Measurements from ENCODE around the gene CLMN. TPM values are rescaled to one million over a fixed set of nuclear protein-coding genes. Genes with fewer than 3 reads are reported as not detected.

CLMN gene
- total RNA-seq, 1 experiment from 2014 or later, result 33.4 TPM

DNA sequence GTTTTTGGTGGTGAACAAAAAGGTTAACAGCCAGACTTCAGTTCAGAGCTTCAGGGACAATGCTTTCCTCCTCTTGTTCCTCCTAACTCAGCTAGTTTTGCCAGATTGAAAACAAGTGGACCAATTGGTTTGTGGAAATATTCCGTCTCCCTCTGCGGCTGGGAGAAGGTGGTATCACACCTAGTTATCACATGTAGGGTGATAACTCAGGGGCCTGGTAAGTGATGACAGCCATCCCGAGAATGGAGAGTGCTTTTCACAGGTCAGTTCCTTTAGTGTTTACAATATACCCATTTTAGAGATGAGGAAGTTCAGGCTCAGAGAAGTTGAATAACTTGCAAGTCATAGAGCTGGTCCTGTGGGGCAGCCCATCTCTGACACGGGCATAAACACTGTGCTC, 101.7 kb downstream of the CLMN start:
- POLR2A ChIA-PET, result no interaction called here
- Histone ChIP-seq H4K20me1 (ENCODE audit: insufficient read depth) (no peaks in the 10 kb centered on the region), H3K9ac (ENCODE audit: low read length) (no peak overlapping the region), H3K36me3 (ENCODE audit: control insufficient read depth in 1 of 2, insufficient read depth in 2 of 2, low read length in 2 of 2) (no peaks in the 10 kb centered on the region), H3K9me2 (ENCODE audit: insufficient read depth) (no peaks in the 10 kb centered on the region), H3K4me1 (ENCODE audit: control insufficient read depth in 1 of 2, insufficient read depth in 2 of 2, low read length in 2 of 2) (no peaks in the 10 kb centered on the region; a peak in 1 of 4 replicates), H3K27me3 (ENCODE audit: insufficient read depth, low read length) (no peaks in the 10 kb centered on the region), H2AFZ (ENCODE audit: low read depth, low read length, poor library complexity, severe bottlenecking) (no peak overlapping the region), H3K9me3 (ENCODE audit: control insufficient read depth in 1 of 2, insufficient read depth in 1 of 2, low read depth in 1 of 2, low read length in 2 of 2) (no peaks in the 10 kb centered on the region), H3K4me3 (replicated peaks in 1 of 2; ENCODE audit: low read depth in 1 of 2, low read length in 2 of 2) (no peak overlapping the region), H3K4me2 (ENCODE audit: low read length) (no peak overlapping the region), H3K79me2 (ENCODE audit: insufficient read depth, low read length) (no peaks in the 10 kb centered on the region), H3K27ac (ENCODE audit: low read depth, low read length) (no peak overlapping the region)
- ATAC-seq (no peak), DNase-seq (ENCODE audit: low read depth, low spot score) (no peak)
- no TSS peak for BruUV-seq (replicated peaks)
- CTCF ChIA-PET, result no interaction called here
- intact Hi-C loops (cut with micrococcal nuclease), result no loop called here
- TF ChIP-seq SP1 (IDR thresholded peaks at IDR 0.05; ENCODE audit: low read depth), result no peak
- TF ChIP-seq JUND (IDR thresholded peaks at IDR 0.05), result no peak
- TF ChIP-seq, protein P1, sequence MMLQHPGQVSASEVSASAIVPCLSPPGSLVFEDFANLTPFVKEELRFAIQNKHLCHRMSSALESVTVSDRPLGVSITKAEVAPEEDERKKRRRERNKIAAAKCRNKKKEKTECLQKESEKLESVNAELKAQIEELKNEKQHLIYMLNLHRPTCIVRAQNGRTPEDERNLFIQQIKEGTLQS (IDR thresholded peaks at IDR 0.05), result no peak
- TF ChIP-seq, protein P2, sequence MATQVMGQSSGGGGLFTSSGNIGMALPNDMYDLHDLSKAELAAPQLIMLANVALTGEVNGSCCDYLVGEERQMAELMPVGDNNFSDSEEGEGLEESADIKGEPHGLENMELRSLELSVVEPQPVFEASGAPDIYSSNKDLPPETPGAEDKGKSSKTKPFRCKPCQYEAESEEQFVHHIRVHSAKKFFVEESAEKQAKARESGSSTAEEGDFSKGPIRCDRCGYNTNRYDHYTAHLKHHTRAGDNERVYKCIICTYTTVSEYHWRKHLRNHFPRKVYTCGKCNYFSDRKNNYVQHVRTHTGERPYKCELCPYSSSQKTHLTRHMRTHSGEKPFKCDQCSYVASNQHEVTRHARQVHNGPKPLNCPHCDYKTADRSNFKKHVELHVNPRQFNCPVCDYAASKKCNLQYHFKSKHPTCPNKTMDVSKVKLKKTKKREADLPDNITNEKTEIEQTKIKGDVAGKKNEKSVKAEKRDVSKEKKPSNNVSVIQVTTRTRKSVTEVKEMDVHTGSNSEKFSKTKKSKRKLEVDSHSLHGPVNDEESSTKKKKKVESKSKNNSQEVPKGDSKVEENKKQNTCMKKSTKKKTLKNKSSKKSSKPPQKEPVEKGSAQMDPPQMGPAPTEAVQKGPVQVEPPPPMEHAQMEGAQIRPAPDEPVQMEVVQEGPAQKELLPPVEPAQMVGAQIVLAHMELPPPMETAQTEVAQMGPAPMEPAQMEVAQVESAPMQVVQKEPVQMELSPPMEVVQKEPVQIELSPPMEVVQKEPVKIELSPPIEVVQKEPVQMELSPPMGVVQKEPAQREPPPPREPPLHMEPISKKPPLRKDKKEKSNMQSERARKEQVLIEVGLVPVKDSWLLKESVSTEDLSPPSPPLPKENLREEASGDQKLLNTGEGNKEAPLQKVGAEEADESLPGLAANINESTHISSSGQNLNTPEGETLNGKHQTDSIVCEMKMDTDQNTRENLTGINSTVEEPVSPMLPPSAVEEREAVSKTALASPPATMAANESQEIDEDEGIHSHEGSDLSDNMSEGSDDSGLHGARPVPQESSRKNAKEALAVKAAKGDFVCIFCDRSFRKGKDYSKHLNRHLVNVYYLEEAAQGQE (IDR thresholded peaks at IDR 0.05; ENCODE audit: low read depth), result no peak
- RAD21 ChIA-PET (ENCODE audit: low non-redundant PET in 1 of 2, low total read pairs in 2 of 2, uncharacterized antibody in 2 of 2, unreplicated experiment in 2 of 2), result no interaction called here

DNA sequence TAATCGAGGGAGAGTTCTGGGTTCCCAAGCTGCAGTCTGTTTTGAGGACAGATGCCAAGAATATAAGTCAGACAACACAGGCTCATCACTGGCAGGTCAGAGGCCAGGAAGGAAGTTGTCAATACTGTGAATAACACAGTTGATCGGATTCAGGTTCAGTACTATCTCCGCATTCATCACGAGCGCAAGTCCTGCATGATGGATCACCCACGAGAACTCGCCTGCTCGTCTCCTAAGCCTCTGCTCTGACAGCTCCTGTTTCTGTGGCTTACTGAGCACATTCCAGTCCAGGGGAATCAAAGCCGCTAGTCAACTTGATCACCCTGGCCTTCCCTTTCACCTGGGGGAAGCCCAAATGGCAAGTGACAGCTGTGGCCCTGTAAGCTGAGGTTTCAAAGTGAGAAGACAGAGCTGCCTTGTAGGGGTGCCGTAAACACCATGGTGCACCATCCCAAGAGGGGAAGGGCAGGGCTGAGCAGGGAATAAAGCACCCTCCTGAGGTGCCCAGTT, 102.3 kb downstream of the CLMN start:
- TF ChIP-seq POLR2A (IDR thresholded peaks at IDR 0.05; ENCODE audit: borderline replicate concordance, extremely low read depth, insufficient read depth, insufficient read length), result no peak
- no peak for TF ChIP-seq CBX3 (IDR thresholded peaks at IDR 0.05; ENCODE audit: low read depth)
- TF ChIP-seq, protein P2 (IDR thresholded peaks at IDR 0.05; ENCODE audit: low read depth), result no peak
- TF ChIP-seq EZH2phosphoT487 (IDR thresholded peaks at IDR 0.05; ENCODE audit: borderline replicate concordance), result no peak
- no peak for TF ChIP-seq RAD21 (IDR thresholded peaks at IDR 0.05; ENCODE audit: low read depth)
- TF ChIP-seq EZH2 (IDR thresholded peaks at IDR 0.05), result no peak
- TF ChIP-seq JUND (IDR thresholded peaks at IDR 0.05), result no peak
- no peak for TF ChIP-seq EGR1 (IDR thresholded peaks at IDR 0.05; ENCODE audit: low read depth)
- no peak for TF ChIP-seq CEBPB (IDR thresholded peaks at IDR 0.05; ENCODE audit: low read depth)
- Histone ChIP-seq H3K9me2 (ENCODE audit: insufficient read depth) (no peaks in the 10 kb centered on the region), H3K4me2 (ENCODE audit: low read length) (no peak overlapping the region), H3K9me3 (ENCODE audit: control insufficient read depth in 1 of 2, insufficient read depth in 1 of 2, low read depth in 1 of 2, low read length in 2 of 2) (no peaks in the 10 kb centered on the region), H3K9ac (ENCODE audit: low read length) (no peak overlapping the region), H3K27me3 (ENCODE audit: insufficient read depth, low read length) (no peaks in the 10 kb centered on the region), H2AFZ (ENCODE audit: low read depth, low read length, poor library complexity, severe bottlenecking) (no peak overlapping the region), H3K36me3 (ENCODE audit: control insufficient read depth in 1 of 2, insufficient read depth in 2 of 2, low read length in 2 of 2) (no peaks in the 10 kb centered on the region), H3K4me3 (replicated peaks in 1 of 2; ENCODE audit: low read depth in 1 of 2, low read length in 2 of 2) (no peak overlapping the region), H3K4me1 (ENCODE audit: control insufficient read depth in 1 of 2, insufficient read depth in 2 of 2, low read length in 2 of 2) (no peaks in the 10 kb centered on the region; a peak in 1 of 4 replicates), H4K20me1 (ENCODE audit: insufficient read depth) (no peaks in the 10 kb centered on the region), H3K79me2 (ENCODE audit: insufficient read depth, low read length) (no peaks in the 10 kb centered on the region), H3K27ac (ENCODE audit: low read depth, low read length) (no peak overlapping the region)
- CTCF ChIA-PET, result no interaction called here
- no peak for DNase-seq (ENCODE audit: low read depth, low spot score)
- RAD21 ChIA-PET (ENCODE audit: low non-redundant PET in 1 of 2, low total read pairs in 2 of 2, uncharacterized antibody in 2 of 2, unreplicated experiment in 2 of 2), result no interaction called here
- BruUV-seq (replicated peaks), result no TSS peak
- intact Hi-C loops (cut with micrococcal nuclease), result no loop called here
- ATAC-seq, result no peak
- POLR2A ChIA-PET, result no interaction called here
